Pancreas (tissue), 10 donors: ENCODE measurements around the gene GNPAT. TPM values are rescaled to one million over a fixed set of nuclear protein-coding genes. Genes with fewer than 3 reads are reported as not detected.

Source experiments
- ATAC-seq, 4 donors: fragments of 200-7000 bp; cut with Tn5 transposase; one replicate each; pipeline versions ENCODE4 v1.8.0 to v1.9.1; 2020; ENCODE audit warnings: mild to moderate bottlenecking in 4 of 4, moderate library complexity in 4 of 4
- DNase-seq, 6 donors: peaks; one replicate each; pipeline ENCODE4 v3.0.0-alpha.2; 2020
- FAIRE-seq: peaks from 2 replicates; lab custom pipeline; 2012; peaks lifted over from hg19 to GRCh38; lab: Jason Lieb, UNC
- H3K27ac ChIP-seq, 4 donors: fragments of 200-600 bp; sonication (generic); 1 replicate in 3 of 4; 2 replicates in 1 of 4; pipeline versions ENCODE4 v1.5.0 to v1.8.0; 2020
- H3K27me3 ChIP-seq, 4 donors: fragments of 200-600 bp; one replicate each; pipeline ENCODE4 v1.8.0; 2021
- H3K36me3 ChIP-seq, 3 donors: fragments of 200-600 bp; sonication (generic) in 1 of 3; one replicate each; pipeline versions ENCODE4 v1.5.0 to v1.8.0; 2020 to 2021
- H3K4me1 ChIP-seq, 3 donors: fragments of 200-600 bp; one replicate each; pipeline ENCODE4 v1.8.0; 2021
- H3K4me3 ChIP-seq, 4 donors: fragments of 200-600 bp; sonication (generic) in 2 of 4; one replicate each; pipeline versions ENCODE4 v1.5.0 to v1.8.0; 2020 to 2021
- H3K9me3 ChIP-seq, 4 donors: fragments of 200-600 bp; one replicate each; pipeline ENCODE4 v1.8.0; 2021
- CTCF ChIP-seq, 4 donors: fragments of 200-600 bp; sonication (generic) in 3 of 4; IDR thresholded peaks; one replicate each; pipeline versions ENCODE4 v1.5.0 to v1.8.0; 2021; ENCODE audit warnings: antibody characterized with exemption in 4 of 4
- WGBS, 2 donors: extraction: QIAGEN DNeasy Blood & Tissue Kit; methylation state at CpG; one replicate each; pipeline ENCODE4 v1.1.7; 2013; 5-methylcytosine and 5-hydroxymethylcytosine counted together
- intact Hi-C, 3 donors: fragments of 100-400 bp; cut with DNase I; formaldehyde crosslinking; loops; one replicate each; pipeline versions ENCODE4 v1.11.1 to v1.14.2; 2022
- polyA plus RNA-seq, 2 donors: library from polyadenylated mRNA; stranded (reverse); fragments of 200-250 nt; gene quantifications; one replicate each; pipeline ENCODE4 v1.2.3, GENCODE V29; 2013
- total RNA-seq, 6 donors: library from RNA; stranded (reverse); fragmentation: NEBNext Ultra II Directional in 4 of 6; extraction: Animal tissue kit (Norgen Biotek cat#: 25700) in 4 of 6; gene quantifications; one replicate each; pipeline versions ENCODE4 v1.2.1 to v1.2.4, GENCODE V29; 2021 to 2023
- donor health status: healthy with polysubstance abuse.
- donor health status: DM: no; HTN: no; CAD: no; lungs with moderate emphysema.
- donor health status: DM: no; HTN: no; CAD: no.
- donor health status: control.
- donor health status: control.
- donor health status: Bipolar disorder and iron deficiency.
- donor health status: DM: yes; HTN: yes; CAD: no.
- donor health status: DM: no; HTN: no; CAD: no.
- donor health status: DM: no; HTN: no; CAD: no.
- donor health status: DM: yes; HTN: yes; CAD: no.

Gene GNPAT
- total and polyA plus RNA-seq, 8 donors, result 17.4 to 34.4 (median 21.7) TPM

GRCh38 chr1:231319080-231319479, 78.1 kb downstream of the GNPAT start:
- WGBS, 2 donors, result 81 to 87% methylated on average over 9 of the region's 9 CpGs

GRCh38 chr1:231322880-231323530, 82.0 kb downstream of the GNPAT start:
- DNase-seq, result no peak
- 79 to 85% methylated on average over 7 of the region's 7 CpGs for WGBS, 2 donors

More at GRCh38 chr1:231319080-231319479, 78.1 kb downstream of the GNPAT start:
- no peaks in the 10 kb centered on the region for H3K36me3 ChIP-seq
- ATAC-seq (no peak), FAIRE-seq (no peak), DNase-seq (no peak)
- no peaks in the 10 kb centered on the region for H3K4me1 ChIP-seq
- no peak for TF ChIP-seq CTCF (IDR thresholded peaks at IDR 0.05)
- no peak overlapping the region for H3K27ac ChIP-seq
- H3K9me3 ChIP-seq, result no peaks in the 10 kb centered on the region
- intact Hi-C loops, result no loop called here
- no peaks in the 10 kb centered on the region for H3K27me3 ChIP-seq
- no peak overlapping the region for H3K4me3 ChIP-seq

GRCh38 chr1:231324660-231325059, 83.6 kb downstream of the GNPAT start:
- H3K9me3 ChIP-seq, result no peaks in the 10 kb centered on the region
- TF ChIP-seq CTCF (IDR thresholded peaks at IDR 0.05), result no peak
- DNase-seq (no peak), FAIRE-seq (no peak), ATAC-seq (no peak)
- H3K36me3 ChIP-seq, result no peaks in the 10 kb centered on the region
- H3K4me1 ChIP-seq, result peaks cover 3 to 11% (median 4%) of the 10 kb centered on the region in 3 donors
- intact Hi-C loops, result no loop called here
- WGBS, 2 donors, result 84% methylated on average over 5 of the region's 5 CpGs
- no peak overlapping the region for H3K4me3 ChIP-seq
- no peak overlapping the region for H3K27ac ChIP-seq
- H3K27me3 ChIP-seq, result no peaks in the 10 kb centered on the region

More at GRCh38 chr1:231322880-231323530, 82.0 kb downstream of the GNPAT start:
- no peaks in the 10 kb centered on the region for H3K36me3 ChIP-seq
- no peak overlapping the region for H3K27ac ChIP-seq
- H3K4me3 ChIP-seq, result no peak overlapping the region
- no peaks in the 10 kb centered on the region for H3K9me3 ChIP-seq
- H3K4me1 ChIP-seq, result peaks cover 3 to 11% (median 4%) of the 10 kb centered on the region in 3 donors
- TF ChIP-seq CTCF (IDR thresholded peaks at IDR 0.05), result no peak
- FAIRE-seq (no peak), ATAC-seq (no peak)
- no peaks in the 10 kb centered on the region for H3K27me3 ChIP-seq
- intact Hi-C loops, result no loop called here

- Histone ChIP-seq H3K4me3 (no peak overlapping the region), H3K36me3 (no peaks in the 10 kb centered on the region), H3K27ac (no peak overlapping the region), H3K9me3 (no peaks in the 10 kb centered on the region), H3K4me1 (peaks cover 3 to 11% (median 4%) of the 10 kb centered on the region in 3 donors), H3K27me3 (no peaks in the 10 kb centered on the region)
- WGBS, 2 donors, result 6 to 15% methylated on average over 1 of the region's 1 CpG
- ATAC-seq (peak in 3 of 4 donors; percentile 21 to 56 (median 52)), FAIRE-seq (no peak), DNase-seq (no peak)
- TF ChIP-seq CTCF (IDR thresholded peaks at IDR 0.05), result no peak
- intact Hi-C loops, result no loop called here
Observed at GRCh38 chr1:231326248-231326647, 85.2 kb downstream of the GNPAT start.

Other genes starting within 250 kb of the GNPAT start
- gene FAM89A, start 201.0 kb upstream of the GNPAT start, total RNA-seq, result 10 to 100 TPM in 1 of 6 donors, 1 to 10 TPM in 5; 6.6 to 10.2 (median 7.5) TPM
- gene FAM89A, start 201.0 kb upstream of the GNPAT start, polyA plus RNA-seq, result 1 to 10 TPM; 3.5 to 7.5 TPM
- under 1 TPM; under 0.01 to 0.09 (median 0.04) TPM for gene TRIM67, start 79.2 kb upstream of the GNPAT start, total RNA-seq
- gene TRIM67, start 79.2 kb upstream of the GNPAT start, polyA plus RNA-seq, result under 1 TPM; 0.05 to 0.08 TPM
- gene EXOC8, start 96.6 kb downstream of the GNPAT start, total RNA-seq, result 1 to 10 TPM; 5.1 to 8.5 (median 6.8) TPM
- gene EXOC8, start 96.6 kb downstream of the GNPAT start, polyA plus RNA-seq, result 1 to 10 TPM; 2.4 to 4.6 TPM
- 1 to 10 TPM; 2.7 to 5.6 (median 3.7) TPM for gene SPRTN, start 97.1 kb downstream of the GNPAT start, total RNA-seq
- gene SPRTN, start 97.1 kb downstream of the GNPAT start, polyA plus RNA-seq, result 1 to 10 TPM; 2.2 to 2.6 TPM
- 10 to 100 TPM; 14.0 to 27.0 (median 19.6) TPM for gene EGLN1, start 181.1 kb downstream of the GNPAT start, total RNA-seq
- gene EGLN1, start 181.1 kb downstream of the GNPAT start, polyA plus RNA-seq, result 1 to 10 TPM; 6.8 to 10.0 TPM